Epithelial cell of esophagus (primary cell): ENCODE results near the gene NEB.

Source experiments
- DNase-seq: peaks from one replicate; pipeline ENCODE4 v3.0.0; 2010; ENCODE audit warnings: low read depth
- H3K4me3 ChIP-seq: 2 replicates; pipeline ENCODE4 v1.5.1; 2011; ENCODE audit warnings: mild to moderate bottlenecking, low read length, control low read depth
- TF ChIP-seq, protein P1 (sequence below): IDR thresholded peaks from 2 replicates; pipeline ENCODE4 v1.5.1; 2011; ENCODE audit warnings: low read depth, mild to moderate bottlenecking, low read length, control low read depth, inconsistent platforms; ENCODE audit not compliant: insufficient read depth; ENCODE audit errors: missing control alignments

NEB gene

DNA sequence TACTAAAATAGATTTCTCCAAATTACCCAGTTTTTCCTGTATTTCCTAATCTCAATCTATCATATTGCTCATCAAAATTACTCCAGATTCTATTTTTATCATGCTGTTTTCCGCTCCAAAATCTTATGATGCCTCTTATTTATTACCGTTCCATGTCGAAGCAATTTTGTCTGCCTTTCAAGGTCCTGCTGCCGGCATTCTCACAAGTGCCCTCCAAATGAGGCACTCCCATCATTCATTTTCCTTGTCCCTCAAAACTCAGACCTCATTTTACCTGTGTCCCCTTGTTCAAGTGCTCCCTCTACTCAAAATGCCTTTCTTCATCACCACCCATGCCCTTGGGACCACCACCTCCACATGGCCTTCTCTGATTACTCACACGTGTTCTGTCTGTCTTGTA, 13.1 kb downstream of the NEB start:
- TF ChIP-seq, protein P1, sequence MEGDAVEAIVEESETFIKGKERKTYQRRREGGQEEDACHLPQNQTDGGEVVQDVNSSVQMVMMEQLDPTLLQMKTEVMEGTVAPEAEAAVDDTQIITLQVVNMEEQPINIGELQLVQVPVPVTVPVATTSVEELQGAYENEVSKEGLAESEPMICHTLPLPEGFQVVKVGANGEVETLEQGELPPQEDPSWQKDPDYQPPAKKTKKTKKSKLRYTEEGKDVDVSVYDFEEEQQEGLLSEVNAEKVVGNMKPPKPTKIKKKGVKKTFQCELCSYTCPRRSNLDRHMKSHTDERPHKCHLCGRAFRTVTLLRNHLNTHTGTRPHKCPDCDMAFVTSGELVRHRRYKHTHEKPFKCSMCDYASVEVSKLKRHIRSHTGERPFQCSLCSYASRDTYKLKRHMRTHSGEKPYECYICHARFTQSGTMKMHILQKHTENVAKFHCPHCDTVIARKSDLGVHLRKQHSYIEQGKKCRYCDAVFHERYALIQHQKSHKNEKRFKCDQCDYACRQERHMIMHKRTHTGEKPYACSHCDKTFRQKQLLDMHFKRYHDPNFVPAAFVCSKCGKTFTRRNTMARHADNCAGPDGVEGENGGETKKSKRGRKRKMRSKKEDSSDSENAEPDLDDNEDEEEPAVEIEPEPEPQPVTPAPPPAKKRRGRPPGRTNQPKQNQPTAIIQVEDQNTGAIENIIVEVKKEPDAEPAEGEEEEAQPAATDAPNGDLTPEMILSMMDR, result no peak
- H3K4me3 ChIP-seq, result no peak overlapping the region
- no peak for DNase-seq

DNA sequence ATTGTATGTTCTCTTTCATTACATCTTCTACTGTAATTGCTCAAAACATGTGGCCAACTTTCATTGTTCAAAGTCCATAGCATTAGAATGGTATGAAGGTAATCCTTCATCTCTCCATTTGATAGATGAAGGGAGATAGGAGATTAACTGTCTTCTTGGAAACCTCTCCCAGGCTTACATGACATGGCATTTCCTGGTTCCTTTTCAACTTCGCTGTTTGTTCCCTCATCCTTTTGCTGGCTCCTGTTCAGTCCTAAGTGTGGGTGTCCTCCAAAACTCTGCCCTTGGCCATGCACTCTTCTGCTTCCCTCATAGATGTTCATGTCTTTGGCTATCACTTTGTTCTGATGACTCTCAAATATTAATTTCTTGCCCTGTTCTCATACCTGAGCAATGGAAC, 13.8 kb downstream of the NEB start:
- no peak overlapping the region for H3K4me3 ChIP-seq
- TF ChIP-seq, protein P1, result no peak
- DNase-seq, result no peak

DNA sequence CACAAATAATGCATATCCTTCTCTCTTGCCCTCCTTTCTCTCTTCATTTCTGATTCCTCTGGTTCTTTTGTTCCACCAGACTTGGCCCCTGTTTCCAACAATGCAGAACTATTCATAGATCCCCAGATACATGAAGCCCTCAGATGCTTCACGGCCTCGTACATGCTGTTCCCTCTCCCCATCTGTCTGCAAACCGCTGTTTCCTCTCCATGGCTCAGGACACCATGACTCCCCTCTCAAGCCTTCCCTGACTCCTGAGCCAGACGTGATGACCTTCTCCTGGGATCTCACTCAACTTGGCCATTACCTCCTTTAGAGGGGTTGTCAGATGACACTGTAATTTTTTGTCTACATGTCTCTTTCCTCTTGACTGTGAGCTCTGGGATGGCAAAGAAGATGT, 15.5 kb downstream of the NEB start:
- H3K4me3 ChIP-seq, result no peak overlapping the region
- DNase-seq, result no peak
- TF ChIP-seq, protein P1, result no peak

DNA sequence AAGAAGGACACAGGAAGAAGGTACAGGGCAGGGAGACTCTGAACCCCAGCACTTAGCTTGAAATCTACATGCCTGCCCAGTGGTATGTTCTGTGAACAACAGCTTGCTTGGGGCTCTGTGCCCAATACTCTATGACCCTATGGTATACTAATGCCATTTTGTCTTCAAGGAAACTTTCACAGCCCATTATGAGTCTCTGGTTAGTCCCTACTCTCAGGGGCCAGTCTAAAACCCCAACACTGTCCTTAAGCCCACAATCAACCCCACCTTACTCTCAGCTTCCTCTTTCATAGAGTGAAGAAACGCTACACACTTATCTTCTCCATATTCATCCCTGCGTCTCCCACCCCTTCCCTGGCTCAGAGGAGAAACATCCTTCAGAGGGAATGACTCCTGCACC, 16.0 kb downstream of the NEB start:
- no peak for DNase-seq
- TF ChIP-seq, protein P1, result no peak

DNA sequence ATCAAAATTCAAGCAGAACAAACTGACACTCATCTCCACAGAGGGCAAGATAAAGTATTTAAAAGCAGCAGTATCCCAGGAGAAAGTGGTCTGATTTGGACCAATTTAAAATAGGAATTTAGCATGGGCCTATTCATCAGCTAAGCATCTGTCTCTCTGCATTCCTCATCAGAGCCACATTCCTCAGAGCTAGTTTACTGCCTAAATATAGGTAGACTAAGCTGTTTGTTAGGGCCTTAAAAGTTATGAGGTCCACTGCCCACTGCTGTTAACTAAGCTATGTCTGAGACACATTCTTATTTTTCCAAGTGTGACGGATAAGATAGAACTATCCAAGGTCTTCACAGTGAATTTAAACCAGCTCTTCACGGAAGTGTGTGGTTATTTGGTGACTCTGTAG, 17.6 kb downstream of the NEB start:
- TF ChIP-seq, protein P1, result no peak
- no peak for DNase-seq
- no peak overlapping the region for H3K4me3 ChIP-seq

More for the DNA sequence above, 16.0 kb downstream of the NEB start:
- no peak overlapping the region for H3K4me3 ChIP-seq

DNA sequence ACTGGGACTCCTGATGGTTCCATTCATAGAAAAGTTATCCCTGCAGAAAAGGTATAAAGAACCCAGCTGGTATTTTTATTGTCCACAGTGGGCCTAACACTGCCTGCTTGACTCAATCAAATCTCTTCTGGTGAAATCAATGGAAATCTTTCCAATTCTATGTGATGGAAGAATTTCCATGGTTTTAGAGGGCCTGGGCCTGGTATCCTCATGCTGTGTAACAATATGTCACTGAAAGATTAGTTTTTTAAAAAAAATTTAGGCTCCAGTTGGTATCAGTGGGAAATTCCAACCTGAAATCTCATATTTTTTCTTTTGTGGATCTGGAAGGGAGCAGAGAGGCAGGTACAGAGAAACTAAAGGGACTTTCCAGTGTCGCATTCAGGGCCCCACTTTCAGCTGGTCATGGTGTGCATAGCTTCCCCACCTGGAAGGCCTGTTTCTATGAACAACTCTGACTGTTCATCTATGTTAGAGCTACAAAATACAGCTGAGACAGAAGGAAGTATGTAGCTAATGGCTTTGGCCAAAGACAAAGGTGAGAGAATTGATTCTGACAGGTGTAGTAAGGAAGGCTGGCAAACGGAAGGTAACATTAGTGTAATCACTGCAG, 20.9 kb downstream of the NEB start:
- H3K4me3 ChIP-seq, result no peak overlapping the region
- DNase-seq, result no peak
- TF ChIP-seq, protein P1, result no peak

DNA sequence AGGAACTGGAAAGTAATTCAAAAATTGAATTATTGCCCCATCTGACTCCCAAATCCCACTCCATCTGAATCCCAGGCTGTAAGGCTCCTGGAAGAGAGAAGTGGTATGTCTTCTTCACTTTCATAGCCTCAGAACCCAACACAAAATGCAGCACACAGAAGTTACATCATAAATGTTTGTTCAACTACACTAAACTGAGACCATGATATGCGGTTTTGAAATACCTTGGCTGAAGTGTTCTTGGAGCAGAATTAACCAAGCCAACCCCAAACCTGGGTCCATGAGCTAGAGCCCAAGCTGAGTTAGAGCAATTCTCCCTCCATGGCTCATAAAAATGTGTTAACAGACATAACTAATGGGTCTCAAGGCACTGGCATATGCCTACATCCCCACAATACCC, 23.3 kb downstream of the NEB start:
- DNase-seq, result no peak
- no peak overlapping the region for H3K4me3 ChIP-seq
- TF ChIP-seq, protein P1, result no peak
